HG02973 (cell line): Measurements from ENCODE around the gene TNRC6C.
"Not testable (repeated sequence)": the region's sequence is repeated elsewhere in the genome, so short reads cannot be mapped to it uniquely, and the experiment has no call there.

ENCODE experiments used
- ATAC-seq: cut with Tn5 transposase; IDR thresholded peaks from one replicate; pipeline ENCODE4 v1.9.1; 2021; ENCODE audit warnings: moderate library complexity; ENCODE audit not compliant: unreplicated experiment

TNRC6C gene

GRCh38 chr17:78075545-78075944 lies 117.0 kb downstream of the TNRC6C start:
- no peak for ATAC-seq

GRCh38 chr17:78079253-78079652 lies 120.8 kb downstream of the TNRC6C start:
- no peak for ATAC-seq

GRCh38 chr17:78081551-78081950 lies 123.0 kb downstream of the TNRC6C start:
- ATAC-seq: no peak

GRCh38 chr17:78082355-78082872 lies 123.9 kb downstream of the TNRC6C start:
- not testable (repeated sequence) for ATAC-seq

GRCh38 chr17:78082988-78083387 lies 124.5 kb downstream of the TNRC6C start:
- ATAC-seq: no peak

- ATAC-seq: no peak
Observed at GRCh38 chr17:78086740-78087139, 128.2 kb downstream of the TNRC6C start.

GRCh38 chr17:78088529-78088928 lies 130.0 kb downstream of the TNRC6C start:
- no peak for ATAC-seq

- no peak for ATAC-seq
Observed at GRCh38 chr17:78089576-78090281, 131.2 kb downstream of the TNRC6C start.

GRCh38 chr17:78092794-78093324 lies 134.4 kb downstream of the TNRC6C start:
- no peak for ATAC-seq

- no peak for ATAC-seq
Observed at GRCh38 chr17:78095035-78095434, 136.5 kb downstream of the TNRC6C start.

GRCh38 chr17:78096093-78096492 lies 137.6 kb downstream of the TNRC6C start:
- no peak for ATAC-seq

GRCh38 chr17:78101112-78101511 lies 142.6 kb downstream of the TNRC6C start:
- no peak for ATAC-seq

GRCh38 chr17:78101542-78101941 lies 143.0 kb downstream of the TNRC6C start:
- ATAC-seq: no peak

- no peak for ATAC-seq
Observed at GRCh38 chr17:78103311-78103710, 144.8 kb downstream of the TNRC6C start.

- ATAC-seq: no peak
Observed at GRCh38 chr17:78104540-78104941, 146.0 kb downstream of the TNRC6C start.

- no peak for ATAC-seq
Observed at GRCh38 chr17:78105101-78105500, 146.6 kb downstream of the TNRC6C start.

GRCh38 chr17:78105551-78105950 lies 147.0 kb downstream of the TNRC6C start:
- ATAC-seq: no peak

GRCh38 chr17:78106211-78106610 lies 147.7 kb downstream of the TNRC6C start:
- no peak for ATAC-seq

- ATAC-seq: no peak
Observed at GRCh38 chr17:78107457-78107856, 149.0 kb downstream of the TNRC6C start.

- no peak for ATAC-seq
Observed at GRCh38 chr17:78107976-78108725, 149.6 kb downstream of the TNRC6C start.

GRCh38 chr17:78108726-78109488 lies 150.4 kb downstream of the TNRC6C start:
- ATAC-seq: no peak
